ENCODE data around the gene ASIC1.

The ASIC1 gene

GRCh38 chr12:50041062-50041860 is 16.1 kb upstream of the ASIC1 start:
- no peak for DNase-seq

- no peak for DNase-seq
Observed at GRCh38 chr12:50041962-50042361, 15.4 kb upstream of the ASIC1 start.

GRCh38 chr12:50042693-50043092 is 14.7 kb upstream of the ASIC1 start:
- peak in 1 of 2 donors; percentile 37 for DNase-seq

- no peak for DNase-seq
Observed at GRCh38 chr12:50043308-50043707, 14.1 kb upstream of the ASIC1 start.

- DNase-seq = no peak
Observed at GRCh38 chr12:50043854-50044253, 13.5 kb upstream of the ASIC1 start.

- DNase-seq = no peak
Observed at GRCh38 chr12:50047693-50048250, 9.6 kb upstream of the ASIC1 start.

GRCh38 chr12:50049254-50050118 is 7.9 kb upstream of the ASIC1 start:
- DNase-seq = no peak

- DNase-seq = no peak
Observed at GRCh38 chr12:50050119-50050385, 7.3 kb upstream of the ASIC1 start.

- no peak for DNase-seq
Observed at GRCh38 chr12:50050410-50051098, 6.8 kb upstream of the ASIC1 start.

- no peak for DNase-seq
Observed at GRCh38 chr12:50051101-50051806, 6.1 kb upstream of the ASIC1 start.

- no peak for DNase-seq
Observed at GRCh38 chr12:50052544-50052943, 4.9 kb upstream of the ASIC1 start.

- no peak for DNase-seq
Observed at GRCh38 chr12:50052964-50053363, 4.4 kb upstream of the ASIC1 start.

GRCh38 chr12:50053583-50053982 is 3.8 kb upstream of the ASIC1 start:
- no peak for DNase-seq

GRCh38 chr12:50055831-50056638 is 1.4 kb upstream of the ASIC1 start:
- peak; percentile 70 to 71 for DNase-seq

- no peak for DNase-seq
Observed at GRCh38 chr12:50056639-50056976, 788 bp upstream of the ASIC1 start.

GRCh38 chr12:50057896-50058670 is 687 bp downstream of the ASIC1 start:
- peak in 1 of 2 donors; percentile 27 for DNase-seq

GRCh38 chr12:50058743-50059312 is 1.4 kb downstream of the ASIC1 start:
- no peak for DNase-seq

- DNase-seq = peak; percentile 47 to 64
Observed at GRCh38 chr12:50059440-50060119, 2.2 kb downstream of the ASIC1 start.

GRCh38 chr12:50060120-50060468 is 2.7 kb downstream of the ASIC1 start:
- no peak for DNase-seq

GRCh38 chr12:50061171-50061570 is 3.8 kb downstream of the ASIC1 start:
- DNase-seq = no peak

Data from stimulated activated CD4-positive, alpha-beta T cell treated with anti-CD3 and anti-CD28 coated beads, Interleukin-2, amount 100 ng/mL, for 24 hours (primary cell).